H1 (cell line): ENCODE data around the gene ABHD10. TPM values are rescaled to one million over a fixed set of nuclear protein-coding genes. Genes with fewer than 3 reads are reported as not detected.

ENCODE experiments used
- CTCF ChIA-PET: fragments of 300-600 bp; sonication (Branson Sonifier 250); formaldehyde crosslinking; loops from one replicate; lab custom pipeline; 2021; ENCODE audit not compliant: partially characterized antibody; lab: Charles Lee
- POLR2A ChIA-PET: fragments of 300-600 bp; sonication (Branson Sonifier 250); formaldehyde crosslinking; loops from one replicate; lab custom pipeline; 2021; ENCODE audit warnings: inconsistent platforms; ENCODE audit not compliant: partially characterized antibody; lab: Charles Lee
- DNase-seq, 2 experiments: peaks; one replicate each; pipeline versions ENCODE4 v3.0.0 to v3.0.0-alpha.2; 2010 to 2022; ENCODE audit warnings: low spot score in 2 of 2, low read depth in 1 of 2, mixed read lengths in 1 of 2
- FAIRE-seq: peaks from 2 replicates; lab custom pipeline; 2011; peaks lifted over from hg19 to GRCh38; lab: Jason Lieb, UNC
- H2AFZ ChIP-seq: 2 replicates; pipeline ENCODE4 v1.8.1; 2012; ENCODE audit warnings: low read length, inconsistent platforms
- H2AK5ac ChIP-seq: 2 replicates; pipeline ENCODE4 v1.6.1; 2013; ENCODE audit warnings: low read depth, low read length
- H2BK120ac ChIP-seq: replicated peaks from 2 replicates; pipeline ENCODE3; 2013; ENCODE audit warnings: low read depth, low read length, inconsistent platforms
- H2BK12ac ChIP-seq: 2 replicates; pipeline ENCODE4 v1.6.1; 2013; ENCODE audit warnings: low read depth, low read length
- H2BK15ac ChIP-seq: 2 replicates; pipeline ENCODE4 v1.6.1; 2013; ENCODE audit warnings: low read length
- H2BK20ac ChIP-seq: 2 replicates; pipeline ENCODE4 v1.6.1; 2013; ENCODE audit warnings: low read length
- H2BK5ac ChIP-seq: 2 replicates; pipeline ENCODE4 v1.6.1; 2013; ENCODE audit warnings: low read depth, low read length
- H3K14ac ChIP-seq: 2 replicates; pipeline ENCODE4 v1.6.1; 2013; ENCODE audit warnings: inconsistent platforms; ENCODE audit not compliant: insufficient read length
- H3K18ac ChIP-seq: 2 replicates; pipeline ENCODE4 v1.6.1; 2013; ENCODE audit warnings: low read length; ENCODE audit errors: extremely low read depth
- H3K23ac ChIP-seq: 2 replicates; pipeline ENCODE4 v1.6.1; 2013; ENCODE audit warnings: inconsistent platforms; ENCODE audit not compliant: insufficient read length
- H3K23me2 ChIP-seq: 2 replicates; pipeline ENCODE4 v1.6.1; 2013; ENCODE audit warnings: low read depth, low read length
- H3K27ac ChIP-seq: 2 replicates; pipeline ENCODE4 v1.6.1; 2011; ENCODE audit warnings: low read depth, low read length, inconsistent platforms
- H3K27me3 ChIP-seq, 4 experiments: replicated peaks in 1 of 4; 1 replicate in 1 of 4; 2 replicates in 3 of 4; pipeline versions ENCODE4 v1.6.1 to v1.8.1; 2011 to 2013; ENCODE audit warnings: low read length in 3 of 4, mild to moderate bottlenecking in 3 of 4, inconsistent platforms in 2 of 4, mixed read lengths in 2 of 4, moderate library complexity in 1 of 4; ENCODE audit not compliant: control insufficient read depth in 3 of 4, insufficient read depth in 3 of 4; ENCODE audit errors: extremely low read depth in 1 of 4
- H3K36me3 ChIP-seq, 4 experiments: 2 replicates each; pipeline versions ENCODE4 v1.6.1 to v1.8.1; 2011 to 2013; ENCODE audit warnings: mild to moderate bottlenecking in 4 of 4, low read length in 3 of 4, moderate library complexity in 2 of 4, control low read depth in 1 of 4, inconsistent platforms in 1 of 4; ENCODE audit not compliant: insufficient read depth in 4 of 4, control insufficient read depth in 2 of 4
- H3K4ac ChIP-seq: replicated peaks from 2 replicates; pipeline ENCODE3; 2013; ENCODE audit warnings: low read length, low read depth, mixed read lengths, inconsistent platforms; ENCODE audit not compliant: insufficient read length
- H3K4me1 ChIP-seq, 4 experiments: replicated peaks in 1 of 4; 1 replicate in 1 of 4; 2 replicates in 3 of 4; pipeline versions ENCODE4 v1.6.1 to v1.8.1; 2011 to 2013; ENCODE audit warnings: low read length in 3 of 4, inconsistent platforms in 2 of 4, mixed read lengths in 1 of 4; ENCODE audit not compliant: insufficient read depth in 4 of 4, control insufficient read depth in 3 of 4
- H3K4me2 ChIP-seq, 2 experiments: 2 replicates each; pipeline versions ENCODE4 v1.6.1 to v1.8.1; 2011 to 2013; ENCODE audit warnings: low read depth in 2 of 2, low read length in 2 of 2, control low read depth in 1 of 2, inconsistent platforms in 1 of 2, mild to moderate bottlenecking in 1 of 2; ENCODE audit not compliant: insufficient read depth in 1 of 2
- H3K4me3 ChIP-seq, 4 experiments: fragments of 200-600, 300-600 bp in 1 of 4; sonication (generic), shearing (Covaris generic), sonication (Bioruptor Twin) in 1 of 4; 2 replicates each; pipeline versions ENCODE4 v1.5.1 to v1.8.1; 2011 to 2016; ENCODE audit warnings: low read length in 4 of 4, low read depth in 3 of 4, control low read depth in 2 of 4, inconsistent platforms in 2 of 4, mild to moderate bottlenecking in 2 of 4, mixed read lengths in 1 of 4, moderate library complexity in 1 of 4; ENCODE audit not compliant: insufficient read depth in 2 of 4; ENCODE audit errors: extremely low read depth in 1 of 4
- H3K56ac ChIP-seq: replicated peaks from 2 replicates; pipeline ENCODE3; 2013; ENCODE audit warnings: low read depth, mild to moderate bottlenecking, mixed read lengths, low read length, inconsistent platforms; ENCODE audit not compliant: insufficient read length
- H3K79me1 ChIP-seq: 2 replicates; pipeline ENCODE4 v1.6.1; 2013; ENCODE audit warnings: low read depth, low read length, control low read depth
- H3K79me2 ChIP-seq, 2 experiments: 2 replicates each; pipeline versions ENCODE4 v1.6.1 to v1.8.1; 2012 to 2013; ENCODE audit warnings: low read length in 2 of 2, mild to moderate bottlenecking in 2 of 2, inconsistent platforms in 1 of 2; ENCODE audit not compliant: insufficient read depth in 2 of 2, control insufficient read depth in 1 of 2
- H3K9ac ChIP-seq, 4 experiments: replicated peaks in 1 of 4; 1 replicate in 1 of 4; 2 replicates in 3 of 4; pipeline versions ENCODE4 v1.6.1 to v1.8.1; 2011 to 2013; ENCODE audit warnings: low read depth in 3 of 4, low read length in 3 of 4, control low read depth in 2 of 4, mild to moderate bottlenecking in 2 of 4, moderate library complexity in 2 of 4, inconsistent platforms in 1 of 4; ENCODE audit errors: extremely low read depth in 1 of 4
- H3K9me3 ChIP-seq, 2 experiments: 2 replicates each; pipeline versions ENCODE4 v1.6.1 to v1.8.1; 2012 to 2013; ENCODE audit warnings: mild to moderate bottlenecking in 2 of 2, moderate library complexity in 2 of 2, control low read depth in 1 of 2, inconsistent platforms in 1 of 2, low read depth in 1 of 2, low read length in 1 of 2, mixed read lengths in 1 of 2; ENCODE audit not compliant: insufficient read depth in 2 of 2
- H4K20me1 ChIP-seq, 2 experiments: replicated peaks in 1 of 2; 2 replicates each; pipeline versions ENCODE3 to v1.8.1; 2011 to 2013; ENCODE audit warnings: inconsistent platforms in 2 of 2, low read length in 2 of 2, mild to moderate bottlenecking in 1 of 2; ENCODE audit not compliant: insufficient read depth in 2 of 2, control insufficient read depth in 1 of 2
- H4K5ac ChIP-seq: 2 replicates; pipeline ENCODE4 v1.6.1; 2013; ENCODE audit warnings: low read length, low read depth, mixed read lengths, inconsistent platforms; ENCODE audit not compliant: insufficient read length
- H4K8ac ChIP-seq: 2 replicates; pipeline ENCODE4 v1.8.0; 2013; ENCODE audit warnings: mild to moderate bottlenecking, moderate library complexity, low read length, inconsistent platforms; ENCODE audit not compliant: insufficient read depth; ENCODE audit errors: extremely low read depth
- H4K91ac ChIP-seq: replicated peaks from 2 replicates; pipeline ENCODE3; 2013; ENCODE audit warnings: low read length, mixed read lengths, inconsistent platforms; ENCODE audit not compliant: insufficient read length
- CTCF ChIP-seq, 3 experiments: IDR thresholded peaks; 1 replicate in 2 of 3; 2 replicates in 1 of 3; pipeline versions ENCODE4 v1.5.1 to v1.6.1; 2011; ENCODE audit warnings: low read length in 3 of 3, mild to moderate bottlenecking in 3 of 3, inconsistent platforms in 2 of 3, low read depth in 1 of 3, moderate library complexity in 1 of 3; ENCODE audit not compliant: insufficient read depth in 1 of 3; ENCODE audit errors: control extremely low read depth in 1 of 3
- E2F6 ChIP-seq: IDR thresholded peaks from 2 replicates; pipeline ENCODE4 v1.6.1; 2012; ENCODE audit warnings: inconsistent platforms
- KDM1A ChIP-seq: fragments of 200-600, 300-600 bp; sonication (generic); IDR thresholded peaks from 2 replicates; pipeline ENCODE4 v1.7.1; 2016; ENCODE audit warnings: mild to moderate bottlenecking, low read length, borderline replicate concordance
- KDM4A ChIP-seq: IDR thresholded peaks from one replicate; pipeline ENCODE4 v1.7.1; 2012; ENCODE audit warnings: low read depth, mild to moderate bottlenecking, moderate library complexity, low read length, inconsistent platforms; ENCODE audit not compliant: severe bottlenecking
- PHF8 ChIP-seq: fragments of 200-600 bp; sonication (generic); conservative IDR thresholded peaks from 2 replicates; pipeline ENCODE4 v1.7.1; 2012; ENCODE audit warnings: low read depth, mild to moderate bottlenecking, inconsistent platforms, low read length, moderate library complexity
- TBP ChIP-seq: IDR thresholded peaks from 2 replicates; pipeline ENCODE4 v1.6.1; 2011; ENCODE audit warnings: low read depth, low read length, improper control_type of control experiment
- whole genome bisulfite sequencing, 2 experiments: shearing (Covaris generic) in 1 of 2; methylation state at CpG; one replicate each; pipeline versions ENCODE4 v1.1.6 to v1.1.7; 2013 to 2015; ENCODE audit warnings: low lambda C conversion rate in 2 of 2, mixed read lengths in 2 of 2, inconsistent platforms in 1 of 2, low coverage in 1 of 2, missing lambda C conversion rate in 1 of 2; ENCODE audit not compliant: insufficient replicate concordance in 2 of 2, insufficient coverage in 1 of 2, insufficient read length in 1 of 2; ENCODE audit errors: extremely low coverage in 1 of 2, missing lambda C conversion rate in 1 of 2; 5-methylcytosine and 5-hydroxymethylcytosine counted together
- polyA plus RNA-seq, 7 experiments: library from polyadenylated mRNA; depleted of rRNA in 3 of 7; stranded (reverse) in 5 of 7; unstranded in 2 of 7; fragments of >200 nt in 5 of 7; fragments of 200-250 nt in 2 of 7; gene quantifications; 1 replicate in 5 of 7; 2 replicates in 1 of 7; 4 replicates in 1 of 7; pipeline versions ENCODE4 v1.2.1 to v1.2.3, GENCODE V29; 2011 to 2013; ENCODE audit warnings: missing spikeins in 2 of 7, mixed read lengths in 2 of 7
- total RNA-seq: library from RNA; stranded (reverse); fragmentation: NEBNext Ultra II Directional; extraction: Animal tissue kit (Norgen Biotek cat#: 25700); gene quantifications from 2 replicates; pipeline ENCODE4 v1.2.1, GENCODE V29; 2021

Gene ABHD10
- total and polyA plus RNA-seq, 2 of the 8 experiments (the other 6 are each of a cell fraction or from before 2014, with no cell fraction given) = 10.9 to 24.6 TPM

GRCh38 chr3:111998636-111999483 is 20.0 kb downstream of the ABHD10 start, which contains the start of gene TAGLN3:
Gene TAGLN3 (plus strand): TSS chr3:111998922. CDS start chr3:111999423, 501 bp downstream.
- Histone ChIP-seq H3K23ac (no peak within 1 kb of the TSS), H3K79me2 (no peaks in the 10 kb centered on the region), H3K79me1 (no peaks in the 10 kb centered on the region), H3K9ac (peak within 1 kb of the TSS in 3 of 4 experiments; percentile 37 to 80 (median 40); a peak in 6 of 7 replicates), H2BK5ac (no peak within 1 kb of the TSS; the same call in 1 of the 2 replicates), H2BK120ac (no peak within 1 kb of the TSS), H2BK12ac (peak within 1 kb of the TSS; percentile 40; the same call in 1 of the 2 replicates), H2BK15ac (peak within 1 kb of the TSS; percentile 85; the same call in 1 of the 2 replicates), H4K8ac (peak within 1 kb of the TSS; percentile 36; the same call in 1 of the 2 replicates), H4K20me1 (peaks cover 3% of the 10 kb centered on the region in 2 experiments), H3K14ac (no peak within 1 kb of the TSS), H3K18ac (peak within 1 kb of the TSS; percentile 66; the same call in 1 of the 2 replicates), H3K4me3 (peak within 1 kb of the TSS; percentile 63 to 77 (median 72)), H3K36me3 (peaks cover 0 to 2% (median 0%) of the 10 kb centered on the region in 4 experiments; a peak in 2 of 8 replicates), H2AK5ac (no peak within 1 kb of the TSS), H3K4me1 (peaks cover 3 to 10% (median 6%) of the 10 kb centered on the region in 4 experiments; a peak in 5 of 7 replicates), H3K27ac (0 out of 2 replicates have a peak within 1 kb of the TSS, but pooled peaks have one; percentile 5), H3K27me3 (peaks cover 0 to 22% (median 9%) of the 10 kb centered on the region in 4 experiments; a peak in 3 of 7 replicates), H4K5ac (no peak within 1 kb of the TSS), H2BK20ac (peak within 1 kb of the TSS; percentile 72; the same call in 1 of the 2 replicates), H4K91ac (no peak within 1 kb of the TSS), H3K23me2 (peaks cover 12% of the 10 kb centered on the region), H3K4ac (no peak within 1 kb of the TSS), H3K56ac (no peak within 1 kb of the TSS), H3K9me3 (no peaks in the 10 kb centered on the region), H2AFZ (peak within 1 kb of the TSS; percentile 72), H3K4me2 (peak within 1 kb of the TSS; percentile 85 to 92)
- CTCF ChIA-PET = interaction anchor here (0.6 to 21.3 kb wide), 11 partner anchors 8 to 332 kb away, joined by 3 to 384 read pairs (median 7); partner anchors contain the start of gene ABHD10
- peak in 1 of 2 experiments; percentile 77 for DNase-seq
- POLR2A ChIA-PET = interaction anchor here (0.8 to 4.1 kb wide), 6 partner anchors 9 to 240 kb away, joined by 3 to 22 read pairs (median 9); partner anchors contain the start of gene ABHD10
- no peak for FAIRE-seq
- 3% methylated on average over 30 of the region's 30 CpGs; no CpG with 5 or more reads in 1 of the 2 experiments for WGBS, 2 experiments
- no peak for TF ChIP-seq CTCF (IDR thresholded peaks at IDR 0.05; ENCODE audit: control extremely low read depth in 1 of 3, insufficient read depth in 1 of 3, low read depth in 1 of 3, low read length in 3 of 3)
- no peak for TF ChIP-seq E2F6
- TF ChIP-seq KDM1A = no peak
- TF ChIP-seq TBP = peak; percentile 42
- peak; percentile 92 for TF ChIP-seq KDM4A
- TF ChIP-seq PHF8 = peak; percentile 53
